ENCODE measurements around the gene RNLS.
A peak's percentile ranks its signal among the peaks of the same experiment; 100 is the strongest.

Gene RNLS

GRCh38 chr10:88388324-88388723 is 194.8 kb downstream of the RNLS start:
- in situ Hi-C loops (cut with MboI; ENCODE audit: low sequenced_read_pairs) = no loop called here
- Histone ChIP-seq H3K4me1 (peaks cover 15% of the 10 kb centered on the region), H3K27me3 (ENCODE audit: low read depth) (no peaks in the 10 kb centered on the region), H3K36me3 (replicated peaks) (no peaks in the 10 kb centered on the region), H3K4me3 (no peak overlapping the region), H3K9me3 (no peaks in the 10 kb centered on the region)
- no peak for DNase-seq (ENCODE audit: low spot score in 2 of 2)

- Histone ChIP-seq H3K27me3 (ENCODE audit: low read depth) (no peaks in the 10 kb centered on the region), H3K9me3 (no peaks in the 10 kb centered on the region), H3K4me3 (no peak overlapping the region), H3K36me3 (replicated peaks) (no peaks in the 10 kb centered on the region), H3K4me1 (peaks cover 15% of the 10 kb centered on the region)
- in situ Hi-C loops (cut with MboI; ENCODE audit: low sequenced_read_pairs) = no loop called here
- peak; percentile 8 to 10 for DNase-seq (ENCODE audit: low spot score in 2 of 2)
Measured at GRCh38 chr10:88386821-88387773, 196.0 kb downstream of the RNLS start.

GRCh38 chr10:88386204-88386788 is 196.8 kb downstream of the RNLS start:
- DNase-seq (ENCODE audit: low spot score in 2 of 2) = peak in 1 of 2 experiments; percentile 20
- peaks cover 15% of the 10 kb centered on the region for H3K4me1 ChIP-seq
- H3K9me3 ChIP-seq = no peaks in the 10 kb centered on the region
- in situ Hi-C loops (cut with MboI; ENCODE audit: low sequenced_read_pairs) = no loop called here
- H3K4me3 ChIP-seq = no peak overlapping the region
- H3K27me3 ChIP-seq (ENCODE audit: low read depth) = no peaks in the 10 kb centered on the region
- H3K36me3 ChIP-seq (replicated peaks) = no peaks in the 10 kb centered on the region

- H3K4me1 ChIP-seq = peaks cover 15% of the 10 kb centered on the region
- no peaks in the 10 kb centered on the region for H3K36me3 ChIP-seq (replicated peaks)
- H3K27me3 ChIP-seq (ENCODE audit: low read depth) = no peaks in the 10 kb centered on the region
- H3K4me3 ChIP-seq = no peak overlapping the region
- no peaks in the 10 kb centered on the region for H3K9me3 ChIP-seq
- peak in 1 of 2 experiments; percentile 29 for DNase-seq (ENCODE audit: low spot score in 2 of 2)
- in situ Hi-C loops (cut with MboI; ENCODE audit: low sequenced_read_pairs) = no loop called here
Measured at GRCh38 chr10:88385601-88386203, 197.4 kb downstream of the RNLS start.

GRCh38 chr10:88383276-88383675 is 199.8 kb downstream of the RNLS start:
- in situ Hi-C loops (cut with MboI; ENCODE audit: low sequenced_read_pairs) = no loop called here
- H3K4me3 ChIP-seq = no peak overlapping the region
- H3K4me1 ChIP-seq = peaks cover 15% of the 10 kb centered on the region
- no peaks in the 10 kb centered on the region for H3K9me3 ChIP-seq
- H3K36me3 ChIP-seq (replicated peaks) = no peaks in the 10 kb centered on the region
- H3K27me3 ChIP-seq (ENCODE audit: low read depth) = no peaks in the 10 kb centered on the region
- DNase-seq (ENCODE audit: low spot score in 2 of 2) = no peak

- in situ Hi-C loops (cut with MboI; ENCODE audit: low sequenced_read_pairs) = no loop called here
Measured at GRCh38 chr10:88382699-88383098, 200.4 kb downstream of the RNLS start.

GRCh38 chr10:88379575-88379974 is 203.5 kb downstream of the RNLS start:
- Histone ChIP-seq H3K4me1 (no peaks in the 10 kb centered on the region), H3K4me3 (no peak overlapping the region), H3K27me3 (ENCODE audit: low read depth) (no peaks in the 10 kb centered on the region), H3K9me3 (no peaks in the 10 kb centered on the region), H3K36me3 (replicated peaks) (no peaks in the 10 kb centered on the region)
- in situ Hi-C loops (cut with MboI; ENCODE audit: low sequenced_read_pairs) = no loop called here
- DNase-seq (ENCODE audit: low spot score in 2 of 2) = no peak

More at GRCh38 chr10:88382699-88383098, 200.4 kb downstream of the RNLS start:
- Histone ChIP-seq H3K36me3 (replicated peaks) (no peaks in the 10 kb centered on the region), H3K4me1 (peaks cover 15% of the 10 kb centered on the region), H3K9me3 (no peaks in the 10 kb centered on the region), H3K4me3 (no peak overlapping the region), H3K27me3 (ENCODE audit: low read depth) (no peaks in the 10 kb centered on the region)
- DNase-seq (ENCODE audit: low spot score in 2 of 2) = no peak

GRCh38 chr10:88377510-88377909 is 205.6 kb downstream of the RNLS start:
- DNase-seq (ENCODE audit: low spot score in 2 of 2) = no peak
- Histone ChIP-seq H3K4me1 (no peaks in the 10 kb centered on the region), H3K27me3 (ENCODE audit: low read depth) (no peaks in the 10 kb centered on the region), H3K4me3 (no peak overlapping the region), H3K36me3 (replicated peaks) (no peaks in the 10 kb centered on the region), H3K9me3 (no peaks in the 10 kb centered on the region)
- in situ Hi-C loops (cut with MboI; ENCODE audit: low sequenced_read_pairs) = no loop called here

- H3K4me1 ChIP-seq = no peaks in the 10 kb centered on the region
- H3K9me3 ChIP-seq = no peaks in the 10 kb centered on the region
- H3K36me3 ChIP-seq (replicated peaks) = no peaks in the 10 kb centered on the region
- no peak overlapping the region for H3K4me3 ChIP-seq
- DNase-seq (ENCODE audit: low spot score in 2 of 2) = no peak
- in situ Hi-C loops (cut with MboI; ENCODE audit: low sequenced_read_pairs) = no loop called here
- H3K27me3 ChIP-seq (ENCODE audit: low read depth) = no peaks in the 10 kb centered on the region
Measured at GRCh38 chr10:88374392-88375175, 208.5 kb downstream of the RNLS start.

GRCh38 chr10:88372881-88373592 is 210.1 kb downstream of the RNLS start:
- no peak for DNase-seq (ENCODE audit: low spot score in 2 of 2)
- H3K4me3 ChIP-seq = no peak overlapping the region
- H3K27me3 ChIP-seq (ENCODE audit: low read depth) = no peaks in the 10 kb centered on the region
- H3K36me3 ChIP-seq (replicated peaks) = no peaks in the 10 kb centered on the region
- in situ Hi-C loops (cut with MboI; ENCODE audit: low sequenced_read_pairs) = no loop called here
- no peaks in the 10 kb centered on the region for H3K4me1 ChIP-seq
- no peaks in the 10 kb centered on the region for H3K9me3 ChIP-seq

- H3K36me3 ChIP-seq (replicated peaks) = no peaks in the 10 kb centered on the region
- H3K9me3 ChIP-seq = no peaks in the 10 kb centered on the region
- DNase-seq (ENCODE audit: low spot score in 2 of 2) = no peak
- no peaks in the 10 kb centered on the region for H3K4me1 ChIP-seq
- in situ Hi-C loops (cut with MboI; ENCODE audit: low sequenced_read_pairs) = no loop called here
- H3K4me3 ChIP-seq = no peak overlapping the region
- H3K27me3 ChIP-seq (ENCODE audit: low read depth) = no peaks in the 10 kb centered on the region
Measured at GRCh38 chr10:88372051-88372715, 210.9 kb downstream of the RNLS start.

GRCh38 chr10:88370713-88371112 is 212.4 kb downstream of the RNLS start:
- Histone ChIP-seq H3K4me1 (no peaks in the 10 kb centered on the region), H3K36me3 (replicated peaks) (no peaks in the 10 kb centered on the region), H3K4me3 (no peak overlapping the region), H3K9me3 (no peaks in the 10 kb centered on the region), H3K27me3 (ENCODE audit: low read depth) (no peaks in the 10 kb centered on the region)
- no peak for DNase-seq (ENCODE audit: low spot score in 2 of 2)
- in situ Hi-C loops (cut with MboI; ENCODE audit: low sequenced_read_pairs) = no loop called here

- Histone ChIP-seq H3K4me3 (no peak overlapping the region), H3K4me1 (no peaks in the 10 kb centered on the region), H3K36me3 (replicated peaks) (no peaks in the 10 kb centered on the region), H3K27me3 (ENCODE audit: low read depth) (no peaks in the 10 kb centered on the region), H3K9me3 (no peaks in the 10 kb centered on the region)
- in situ Hi-C loops (cut with MboI; ENCODE audit: low sequenced_read_pairs) = no loop called here
- DNase-seq (ENCODE audit: low spot score in 2 of 2) = no peak
Measured at GRCh38 chr10:88366772-88367171, 216.3 kb downstream of the RNLS start.
